ENCODE measurements around the gene OTC. TPM values are rescaled to one million over a fixed set of nuclear protein-coding genes. Genes with fewer than 3 reads are reported as not detected.

The OTC gene
- polyA plus RNA-seq, 3 donors, result not detected

- no peak for DNase-seq
Measured at GRCh38 chrX:38468563-38469157, 116.3 kb downstream of the OTC start.

Other genes with a start within 250 kb of the OTC start
- 10 to 100 TPM; 13.0 to 16.4 (median 13.7) TPM for gene SRPX, start 131.7 kb upstream of the OTC start, polyA plus RNA-seq (ENCODE audit: insufficient read length in 3 of 3)
- gene RPGR, start 25.1 kb upstream of the OTC start, polyA plus RNA-seq (ENCODE audit: insufficient read length in 3 of 3), result 10 to 100 TPM; 11.3 to 21.4 (median 21.1) TPM
- 10 to 100 TPM; 37.0 to 46.8 (median 46.6) TPM for gene TSPAN7, start 208.9 kb downstream of the OTC start, polyA plus RNA-seq (ENCODE audit: insufficient read length in 3 of 3)

Data from renal pelvis (tissue), 4 donors.